Panc1 (cell line): ENCODE data around the gene BPIFA3. TPM values are rescaled to one million over a fixed set of nuclear protein-coding genes. Genes with fewer than 3 reads are reported as not detected.

Experiments used
- ATAC-seq: fragments of 200-7000 bp; cut with Tn5 transposase; 2 replicates; pipeline ENCODE4 v1.9.1; 2020; ENCODE audit warnings: mild to moderate bottlenecking, moderate library complexity
- BruUV-seq: library from RNA; stranded (reverse); fragments of 400-500 nt; replicated peaks from 2 replicates; lab custom pipeline; 2021; lab: Mats Ljungman, UMichigan
- CTCF ChIA-PET: fragments of 300-600 bp; sonication (Branson Sonifier 250); formaldehyde crosslinking; loops from one replicate; lab custom pipeline; 2022; ENCODE audit warnings: antibody characterized with exemption; lab: Charles Lee
- POLR2A ChIA-PET: fragments of 300-600 bp; sonication (Branson Sonifier 250); formaldehyde crosslinking; loops from one replicate; lab custom pipeline; 2022; ENCODE audit warnings: antibody characterized with exemption; lab: Charles Lee
- DNase-seq: peaks from one replicate; pipeline ENCODE4 v3.0.0-alpha.2; 2010; ENCODE audit warnings: low read depth, low spot score
- H3K27ac ChIP-seq: 2 replicates; pipeline ENCODE4 v1.5.1; 2011; ENCODE audit warnings: mild to moderate bottlenecking, low read length, inconsistent platforms
- H3K27me3 ChIP-seq: fragments of 200-500 bp; sonication (Bioruptor generic); 2 replicates; pipeline ENCODE4 v1.6.0; 2014; ENCODE audit warnings: low read length, inconsistent platforms; ENCODE audit not compliant: control insufficient read depth, insufficient read depth
- H3K36me3 ChIP-seq: fragments of 200-500 bp; sonication (Bioruptor generic); 2 replicates; pipeline ENCODE4 v1.5.1; 2014; ENCODE audit warnings: inconsistent platforms, mild to moderate bottlenecking, low read length, moderate library complexity; ENCODE audit not compliant: control insufficient read depth, insufficient read depth
- H3K4me1 ChIP-seq: 2 replicates; pipeline ENCODE4 v1.5.1; 2011; ENCODE audit warnings: inconsistent platforms, mild to moderate bottlenecking, low read length, moderate library complexity; ENCODE audit not compliant: control insufficient read depth, insufficient read depth
- H3K4me3 ChIP-seq, 2 experiments: 2 replicates each; pipeline ENCODE4 v1.5.1; 2011 to 2012; ENCODE audit warnings: low read depth in 2 of 2, low read length in 2 of 2, mild to moderate bottlenecking in 2 of 2, inconsistent platforms in 1 of 2, moderate library complexity in 1 of 2
- H3K9me3 ChIP-seq: fragments of 200-500 bp; sonication (Bioruptor generic); 2 replicates; pipeline ENCODE4 v1.5.1; 2014; ENCODE audit warnings: low read depth, mild to moderate bottlenecking, inconsistent platforms, low read length, moderate library complexity; ENCODE audit not compliant: control insufficient read depth, insufficient read depth
- POLR2AphosphoS5 ChIP-seq: IDR thresholded peaks from 2 replicates; pipeline ENCODE4 v1.6.1; 2012; ENCODE audit warnings: mild to moderate bottlenecking, low read depth, low read length, moderate library complexity
- SIN3A ChIP-seq: IDR thresholded peaks from 2 replicates; pipeline ENCODE4 v1.6.1; 2012; ENCODE audit warnings: low read depth, mild to moderate bottlenecking, low read length, moderate library complexity, borderline replicate concordance; ENCODE audit not compliant: insufficient read depth
- TCF7L2 ChIP-seq: IDR thresholded peaks from 2 replicates; pipeline ENCODE4 v1.6.1; 2011; ENCODE audit warnings: mild to moderate bottlenecking, low read depth, low read length, inconsistent platforms
- in situ Hi-C: cut with HindIII; loops from 2 replicates; pipeline ENCODE4 v1.10.0; 2016; ENCODE audit warnings: low sequenced_read_pairs, low pct_unique_long_range_greater_than_20kb
- intact Hi-C: fragments of 100-400 bp; cut with micrococcal nuclease; formaldehyde crosslinking; loops from one replicate; pipeline ENCODE4 v1.10.0; 2022; ENCODE audit not compliant: unreplicated experiment
- total RNA-seq: library from RNA; stranded (reverse); gene quantifications from one replicate; pipeline ENCODE4 v1.2.1, GENCODE V29; 2021; ENCODE audit not compliant: unreplicated experiment
- TF ChIP-seq, protein P1 (sequence below): fragments of 450-650 bp; IDR thresholded peaks from 2 replicates; pipeline ENCODE4 v1.5.1; 2017; ENCODE audit warnings: mild to moderate bottlenecking
- TF ChIP-seq, protein P2 (sequence below), 2 experiments: IDR thresholded peaks; 2 replicates each; pipeline ENCODE4 v1.6.1; 2011 to 2012; ENCODE audit warnings: low read depth in 2 of 2, control low read depth in 1 of 2, low read length in 1 of 2, mild to moderate bottlenecking in 1 of 2, moderate library complexity in 1 of 2; ENCODE audit not compliant: insufficient read depth in 1 of 2

The BPIFA3 gene
- total RNA-seq, 1 experiment from 2014 or later = not detected

DNA sequence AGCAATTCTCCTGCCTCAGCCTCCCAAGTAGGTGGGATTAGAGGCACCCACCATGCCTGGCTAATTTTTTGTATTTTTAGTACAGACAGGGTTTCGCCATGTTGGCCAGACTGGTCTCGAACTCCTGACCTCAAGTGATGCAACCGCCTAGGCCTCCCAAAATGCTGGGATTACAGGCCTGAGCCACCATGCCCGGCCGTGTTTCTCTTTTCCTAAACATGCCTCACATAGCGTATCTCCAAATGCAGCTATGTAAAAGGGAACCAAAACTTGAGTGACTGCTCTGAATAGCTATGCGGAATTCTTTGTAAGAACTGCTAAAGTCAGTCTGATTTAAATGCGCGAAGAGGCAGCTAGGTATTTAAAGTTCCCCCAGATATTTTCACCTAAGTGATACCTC lies 28.7 kb upstream of the BPIFA3 start:
- no peak overlapping the region for H3K27ac ChIP-seq
- no peak for DNase-seq
- no peak for ATAC-seq
- H3K4me3 ChIP-seq = no peak overlapping the region
- ChIA-PET POLR2A (no interaction called here), CTCF (no interaction called here)
- H3K27me3 ChIP-seq = 0 out of 2 replicates have a peak, but pooled peaks cover 2% of the 10 kb centered on the region
- no TSS peak for BruUV-seq
- H3K9me3 ChIP-seq = no peaks in the 10 kb centered on the region
- H3K4me1 ChIP-seq = no peaks in the 10 kb centered on the region
- in situ Hi-C loops = no loop called here
- H3K36me3 ChIP-seq = no peaks in the 10 kb centered on the region
- intact Hi-C loops = no loop called here
- TF ChIP-seq, protein P1, sequence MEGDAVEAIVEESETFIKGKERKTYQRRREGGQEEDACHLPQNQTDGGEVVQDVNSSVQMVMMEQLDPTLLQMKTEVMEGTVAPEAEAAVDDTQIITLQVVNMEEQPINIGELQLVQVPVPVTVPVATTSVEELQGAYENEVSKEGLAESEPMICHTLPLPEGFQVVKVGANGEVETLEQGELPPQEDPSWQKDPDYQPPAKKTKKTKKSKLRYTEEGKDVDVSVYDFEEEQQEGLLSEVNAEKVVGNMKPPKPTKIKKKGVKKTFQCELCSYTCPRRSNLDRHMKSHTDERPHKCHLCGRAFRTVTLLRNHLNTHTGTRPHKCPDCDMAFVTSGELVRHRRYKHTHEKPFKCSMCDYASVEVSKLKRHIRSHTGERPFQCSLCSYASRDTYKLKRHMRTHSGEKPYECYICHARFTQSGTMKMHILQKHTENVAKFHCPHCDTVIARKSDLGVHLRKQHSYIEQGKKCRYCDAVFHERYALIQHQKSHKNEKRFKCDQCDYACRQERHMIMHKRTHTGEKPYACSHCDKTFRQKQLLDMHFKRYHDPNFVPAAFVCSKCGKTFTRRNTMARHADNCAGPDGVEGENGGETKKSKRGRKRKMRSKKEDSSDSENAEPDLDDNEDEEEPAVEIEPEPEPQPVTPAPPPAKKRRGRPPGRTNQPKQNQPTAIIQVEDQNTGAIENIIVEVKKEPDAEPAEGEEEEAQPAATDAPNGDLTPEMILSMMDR = no peak
- TF ChIP-seq TCF7L2 (no peak), POLR2AphosphoS5 (no peak), SIN3A (no peak)
- TF ChIP-seq, protein P2, sequence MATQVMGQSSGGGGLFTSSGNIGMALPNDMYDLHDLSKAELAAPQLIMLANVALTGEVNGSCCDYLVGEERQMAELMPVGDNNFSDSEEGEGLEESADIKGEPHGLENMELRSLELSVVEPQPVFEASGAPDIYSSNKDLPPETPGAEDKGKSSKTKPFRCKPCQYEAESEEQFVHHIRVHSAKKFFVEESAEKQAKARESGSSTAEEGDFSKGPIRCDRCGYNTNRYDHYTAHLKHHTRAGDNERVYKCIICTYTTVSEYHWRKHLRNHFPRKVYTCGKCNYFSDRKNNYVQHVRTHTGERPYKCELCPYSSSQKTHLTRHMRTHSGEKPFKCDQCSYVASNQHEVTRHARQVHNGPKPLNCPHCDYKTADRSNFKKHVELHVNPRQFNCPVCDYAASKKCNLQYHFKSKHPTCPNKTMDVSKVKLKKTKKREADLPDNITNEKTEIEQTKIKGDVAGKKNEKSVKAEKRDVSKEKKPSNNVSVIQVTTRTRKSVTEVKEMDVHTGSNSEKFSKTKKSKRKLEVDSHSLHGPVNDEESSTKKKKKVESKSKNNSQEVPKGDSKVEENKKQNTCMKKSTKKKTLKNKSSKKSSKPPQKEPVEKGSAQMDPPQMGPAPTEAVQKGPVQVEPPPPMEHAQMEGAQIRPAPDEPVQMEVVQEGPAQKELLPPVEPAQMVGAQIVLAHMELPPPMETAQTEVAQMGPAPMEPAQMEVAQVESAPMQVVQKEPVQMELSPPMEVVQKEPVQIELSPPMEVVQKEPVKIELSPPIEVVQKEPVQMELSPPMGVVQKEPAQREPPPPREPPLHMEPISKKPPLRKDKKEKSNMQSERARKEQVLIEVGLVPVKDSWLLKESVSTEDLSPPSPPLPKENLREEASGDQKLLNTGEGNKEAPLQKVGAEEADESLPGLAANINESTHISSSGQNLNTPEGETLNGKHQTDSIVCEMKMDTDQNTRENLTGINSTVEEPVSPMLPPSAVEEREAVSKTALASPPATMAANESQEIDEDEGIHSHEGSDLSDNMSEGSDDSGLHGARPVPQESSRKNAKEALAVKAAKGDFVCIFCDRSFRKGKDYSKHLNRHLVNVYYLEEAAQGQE (IDR thresholded peaks at IDR 0.05; ENCODE audit: insufficient read depth in 1 of 2, low read depth in 2 of 2, low read length in 1 of 2) = no peak

DNA sequence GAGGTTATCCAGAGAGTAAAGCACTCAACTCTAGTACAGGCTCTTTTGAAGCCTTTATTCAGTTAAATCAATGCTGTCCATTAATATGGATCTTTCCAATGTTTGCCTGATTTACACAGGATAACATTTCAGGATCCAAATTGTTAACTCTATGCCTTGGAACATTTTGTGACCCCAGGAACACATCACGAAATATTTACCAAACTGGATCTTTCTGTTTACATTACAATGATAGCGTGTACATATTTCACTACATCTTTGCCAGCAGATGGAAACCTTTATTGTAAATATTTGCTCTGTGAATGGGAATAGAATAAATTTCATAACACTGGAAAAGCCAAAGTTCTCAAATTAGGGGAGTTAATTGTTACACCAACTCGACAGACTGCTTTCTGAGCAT lies 25.7 kb upstream of the BPIFA3 start:
- Histone ChIP-seq H3K4me3 (no peak overlapping the region), H3K36me3 (no peaks in the 10 kb centered on the region), H3K27me3 (peaks cover 6% of the 10 kb centered on the region; the same call in 1 of the 2 replicates), H3K27ac (no peak overlapping the region), H3K4me1 (no peaks in the 10 kb centered on the region), H3K9me3 (no peaks in the 10 kb centered on the region)
- in situ Hi-C loops (no loop called here), intact Hi-C loops (no loop called here)
- CTCF ChIA-PET = no interaction called here
- DNase-seq (no peak), ATAC-seq (no peak)
- no TSS peak for BruUV-seq
- TF ChIP-seq SIN3A = no peak
- no peak for TF ChIP-seq POLR2AphosphoS5
- TF ChIP-seq, protein P2 (IDR thresholded peaks at IDR 0.05; ENCODE audit: insufficient read depth in 1 of 2, low read depth in 2 of 2, low read length in 1 of 2) = no peak
- TF ChIP-seq, protein P1 = no peak
- no peak for TF ChIP-seq TCF7L2
- POLR2A ChIA-PET = no interaction called here
